ENCODE measurements around the gene GRIN1. TPM values are rescaled to one million over a fixed set of nuclear protein-coding genes. Genes with fewer than 3 reads are reported as not detected.

Gene GRIN1
- total and polyA plus RNA-seq, 10 of the 15 experiments (the other 5 are each of a cell fraction or from before 2014, with no cell fraction given) = 0.05 to 0.10 (median 0.06) TPM; not detected in 6

DNA sequence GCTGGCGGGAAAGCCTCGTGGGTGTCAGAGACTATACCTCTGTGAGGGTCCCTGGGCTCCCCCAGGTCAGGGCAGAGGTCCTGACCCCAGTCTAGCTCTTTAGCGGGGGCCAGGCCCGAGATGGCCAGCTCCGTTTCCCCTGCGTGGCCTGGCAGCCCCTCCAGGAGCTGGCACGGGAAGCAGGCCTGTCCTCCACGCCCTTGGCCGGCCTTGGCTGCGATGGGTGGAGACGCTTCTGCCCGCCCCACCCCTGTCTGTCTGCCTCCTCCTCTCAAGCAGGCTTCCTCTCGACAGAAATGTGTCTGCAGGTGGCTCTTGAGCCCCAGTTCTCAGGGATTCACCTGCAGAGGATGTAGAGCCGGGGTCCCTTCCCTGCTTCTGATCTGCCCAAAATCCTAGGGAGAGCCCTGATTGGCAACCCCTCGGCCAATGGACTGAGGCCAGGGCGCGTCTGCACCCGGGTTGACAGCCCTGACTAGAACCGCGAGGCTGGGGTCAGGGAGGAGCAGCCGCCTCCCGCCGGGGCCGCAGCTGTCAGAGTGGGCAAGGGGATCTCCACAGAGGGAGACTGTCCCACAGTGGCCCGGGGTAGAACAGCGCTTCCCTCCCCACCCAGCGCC lies 2.6 kb upstream of the GRIN1 start:
- BruUV-seq (replicated peaks) = no TSS peak
- H3K4me2 ChIP-seq (ENCODE audit: control insufficient read depth, insufficient read depth) = no peak overlapping the region
- ChIA-PET CTCF (interaction anchor here (0.6 kb wide), 1 partner anchor 377 kb away, joined by 3 read pairs; no protein-coding TSS in a partner anchor), RAD21 (ENCODE audit: unreplicated experiment) (interaction anchor here (0.6 kb wide), 1 partner anchor 41 kb away, joined by 4 read pairs; no protein-coding TSS in a partner anchor), SMC1A (ENCODE audit: uncharacterized antibody, unreplicated experiment) (no interaction called here), POLR2A (interaction anchor here (1.5 to 3.1 kb wide), 2 partner anchors 13 to 14 kb away, joined by 8 to 11 read pairs; no protein-coding TSS in a partner anchor)
- H3K27me3 ChIP-seq (replicated peaks in 1 of 2; ENCODE audit: control insufficient read depth in 2 of 2, insufficient read depth in 2 of 2, low read length in 1 of 2) = peaks cover 10 to 14% of the 10 kb centered on the region in 2 experiments
- in situ Hi-C loops (cut with MboI) (no loop called here), intact Hi-C loops (cut with micrococcal nuclease; ENCODE audit: unreplicated experiment) (no loop called here)
- ATAC-seq (peak; percentile 59), DNase-seq (ENCODE audit: low read depth, low spot score) (no peak), FAIRE-seq (no peak)
- no peaks in the 10 kb centered on the region for H3K79me2 ChIP-seq (ENCODE audit: control insufficient read depth, insufficient read depth, low read length)
- 16% methylated on average over 27 of the region's 27 CpGs for WGBS (ENCODE audit: insufficient coverage, insufficient replicate concordance, low lambda C conversion rate, missing lambda C conversion rate)
- no peaks in the 10 kb centered on the region for H3K36me3 ChIP-seq (ENCODE audit: control insufficient read depth in 2 of 2, insufficient read depth in 2 of 2, low read length in 1 of 2)
- H3K9ac ChIP-seq (ENCODE audit: control insufficient read depth, insufficient read depth, low read length) = no peak overlapping the region
- H3K4me3 ChIP-seq = no peak overlapping the region
- no peaks in the 10 kb centered on the region for H4K20me1 ChIP-seq (ENCODE audit: control insufficient read depth, insufficient read depth)
- no peaks in the 10 kb centered on the region; the same call in 2 of the 3 replicates for H3K9me3 ChIP-seq (replicated peaks; ENCODE audit: control insufficient read depth, insufficient read depth, low read length)
- H3K4me1 ChIP-seq (ENCODE audit: control insufficient read depth, insufficient read depth, low read length) = no peaks in the 10 kb centered on the region
- H2AFZ ChIP-seq (ENCODE audit: control insufficient read depth, low read depth, low read length) = no peak overlapping the region
- H3K27ac ChIP-seq (ENCODE audit: control insufficient read depth, insufficient read depth) = no peak overlapping the region
- no peak for TF ChIP-seq SUPT20H (IDR thresholded peaks at IDR 0.05; ENCODE audit: borderline replicate concordance, control insufficient read depth, low read depth, low read length)
- TF ChIP-seq, protein P1, sequence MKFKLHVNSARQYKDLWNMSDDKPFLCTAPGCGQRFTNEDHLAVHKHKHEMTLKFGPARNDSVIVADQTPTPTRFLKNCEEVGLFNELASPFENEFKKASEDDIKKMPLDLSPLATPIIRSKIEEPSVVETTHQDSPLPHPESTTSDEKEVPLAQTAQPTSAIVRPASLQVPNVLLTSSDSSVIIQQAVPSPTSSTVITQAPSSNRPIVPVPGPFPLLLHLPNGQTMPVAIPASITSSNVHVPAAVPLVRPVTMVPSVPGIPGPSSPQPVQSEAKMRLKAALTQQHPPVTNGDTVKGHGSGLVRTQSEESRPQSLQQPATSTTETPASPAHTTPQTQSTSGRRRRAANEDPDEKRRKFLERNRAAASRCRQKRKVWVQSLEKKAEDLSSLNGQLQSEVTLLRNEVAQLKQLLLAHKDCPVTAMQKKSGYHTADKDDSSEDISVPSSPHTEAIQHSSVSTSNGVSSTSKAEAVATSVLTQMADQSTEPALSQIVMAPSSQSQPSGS (IDR thresholded peaks at IDR 0.05; ENCODE audit: low read length) = no peak
- TF ChIP-seq PAX8 (IDR thresholded peaks at IDR 0.05) = no peak
- TF ChIP-seq, protein P2, sequence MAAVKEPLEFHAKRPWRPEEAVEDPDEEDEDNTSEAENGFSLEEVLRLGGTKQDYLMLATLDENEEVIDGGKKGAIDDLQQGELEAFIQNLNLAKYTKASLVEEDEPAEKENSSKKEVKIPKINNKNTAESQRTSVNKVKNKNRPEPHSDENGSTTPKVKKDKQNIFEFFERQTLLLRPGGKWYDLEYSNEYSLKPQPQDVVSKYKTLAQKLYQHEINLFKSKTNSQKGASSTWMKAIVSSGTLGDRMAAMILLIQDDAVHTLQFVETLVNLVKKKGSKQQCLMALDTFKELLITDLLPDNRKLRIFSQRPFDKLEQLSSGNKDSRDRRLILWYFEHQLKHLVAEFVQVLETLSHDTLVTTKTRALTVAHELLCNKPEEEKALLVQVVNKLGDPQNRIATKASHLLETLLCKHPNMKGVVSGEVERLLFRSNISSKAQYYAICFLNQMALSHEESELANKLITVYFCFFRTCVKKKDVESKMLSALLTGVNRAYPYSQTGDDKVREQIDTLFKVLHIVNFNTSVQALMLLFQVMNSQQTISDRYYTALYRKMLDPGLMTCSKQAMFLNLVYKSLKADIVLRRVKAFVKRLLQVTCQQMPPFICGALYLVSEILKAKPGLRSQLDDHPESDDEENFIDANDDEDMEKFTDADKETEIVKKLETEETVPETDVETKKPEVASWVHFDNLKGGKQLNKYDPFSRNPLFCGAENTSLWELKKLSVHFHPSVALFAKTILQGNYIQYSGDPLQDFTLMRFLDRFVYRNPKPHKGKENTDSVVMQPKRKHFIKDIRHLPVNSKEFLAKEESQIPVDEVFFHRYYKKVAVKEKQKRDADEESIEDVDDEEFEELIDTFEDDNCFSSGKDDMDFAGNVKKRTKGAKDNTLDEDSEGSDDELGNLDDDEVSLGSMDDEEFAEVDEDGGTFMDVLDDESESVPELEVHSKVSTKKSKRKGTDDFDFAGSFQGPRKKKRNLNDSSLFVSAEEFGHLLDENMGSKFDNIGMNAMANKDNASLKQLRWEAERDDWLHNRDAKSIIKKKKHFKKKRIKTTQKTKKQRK (IDR thresholded peaks at IDR 0.05; ENCODE audit: low read depth, low read length) = no peak
- no peak for TF ChIP-seq SIN3A (IDR thresholded peaks at IDR 0.05; ENCODE audit: low read depth, low read length)
- TF ChIP-seq MAX (IDR thresholded peaks at IDR 0.05; ENCODE audit: low read depth, low read length) = no peak
- no peak for TF ChIP-seq ZBTB11 (CRISPR knock-in tag; IDR thresholded peaks at IDR 0.05)
- no peak for TF ChIP-seq CHD4 (IDR thresholded peaks at IDR 0.05)
- no peak for TF ChIP-seq CREM (IDR thresholded peaks at IDR 0.05; ENCODE audit: low read depth)
- no peak for TF ChIP-seq NR2F1 (conservative IDR thresholded peaks at IDR 0.05)
- no peak for TF ChIP-seq TCF12 (IDR thresholded peaks at IDR 0.05; ENCODE audit: low read depth, low read length)
- TF ChIP-seq POU2F2 (IDR thresholded peaks at IDR 0.05; ENCODE audit: borderline replicate concordance, low read depth, low read length) = no peak
- TF ChIP-seq BCL3 (IDR thresholded peaks at IDR 0.05; ENCODE audit: borderline replicate concordance, insufficient read depth, low read depth, low read length, poor library complexity, severe bottlenecking) = no peak
- TF ChIP-seq SP1 (IDR thresholded peaks at IDR 0.05; ENCODE audit: low read depth, low read length) = no peak
